Lower leg skin (tissue), 3 donors: ENCODE data around the gene ADGRV1.

Source experiments
- CTCF ChIP-seq, 3 donors: fragments of 450-650 bp; IDR thresholded peaks; one replicate each; pipeline ENCODE4 v1.5.1; 2016; ENCODE audit warnings: antibody characterized with exemption in 3 of 3, mild to moderate bottlenecking in 3 of 3, moderate library complexity in 2 of 3
- POLR2A ChIP-seq, 2 donors: fragments of 450-650 bp; IDR thresholded peaks; one replicate each; pipeline ENCODE4 v1.6.1; 2016 to 2017; ENCODE audit warnings: antibody characterized with exemption in 2 of 2, mild to moderate bottlenecking in 1 of 2, moderate library complexity in 1 of 2

- TF ChIP-seq CTCF (IDR thresholded peaks at IDR 0.05) (no peak), POLR2A (IDR thresholded peaks at IDR 0.05) (no peak)
Observed at GRCh38 chr5:91187032-91187431, 628.4 kb downstream of the ADGRV1 start.
